Measurements from ENCODE around the gene NOC3L.
A peak's percentile ranks its signal among the peaks of the same experiment; 100 is the strongest.
"Not testable (repeated sequence)": the region's sequence is repeated elsewhere in the genome, so short reads cannot be mapped to it uniquely, and the experiment has no call there.

The NOC3L gene

DNA sequence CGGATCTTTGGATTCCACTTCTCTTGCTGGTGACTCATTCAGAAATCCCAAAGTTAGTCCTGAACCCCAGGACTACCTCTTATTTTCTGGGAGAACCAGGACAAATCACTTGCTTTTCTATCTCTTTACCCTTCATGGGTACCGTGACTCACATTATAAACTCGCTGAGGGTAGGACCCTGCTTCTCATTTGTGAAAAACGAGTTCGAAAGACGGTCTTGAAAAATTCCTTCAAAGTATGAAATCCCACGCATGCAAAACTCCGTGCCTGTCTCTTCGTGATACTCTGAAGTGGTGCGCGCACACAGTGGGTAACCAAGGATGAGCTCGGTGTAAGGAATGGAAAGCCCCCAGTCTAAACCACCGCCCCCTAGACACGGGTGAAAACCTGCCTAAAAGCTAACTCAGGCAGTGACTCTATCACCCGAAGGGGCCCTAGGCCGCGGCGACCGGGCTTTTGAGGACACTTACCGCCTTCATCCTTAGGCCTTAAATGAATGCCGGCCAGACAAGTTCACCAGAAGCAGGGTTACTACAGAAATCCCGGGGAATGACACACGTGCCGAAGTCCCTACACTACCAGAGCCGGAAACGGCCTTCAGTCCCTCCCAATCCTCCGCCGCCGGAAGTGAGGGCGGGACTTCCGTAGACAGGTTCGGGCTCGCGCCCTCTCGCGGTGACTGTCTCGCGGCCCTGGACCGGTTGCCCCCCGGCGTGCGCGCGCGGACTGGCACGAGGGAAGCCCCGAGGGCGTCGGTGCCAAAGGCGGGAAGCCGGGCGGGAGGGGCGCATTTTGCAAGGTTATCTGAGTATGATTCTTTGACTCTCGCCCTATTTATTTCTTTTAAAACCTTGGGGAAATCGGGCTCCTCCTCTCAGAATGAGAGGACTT lies at the start of gene NOC3L:
TSS of gene NOC3L (minus strand) at position 580 of the 891 bp plus-strand sequence. CDS start at position 479, 101 bp downstream.
- DNase-seq: peak; percentile 98
- in situ Hi-C loops (cut with HindIII; ENCODE audit: low pct_ligation_motif_present, low pct_unique_long_range_greater_than_20kb, low sequenced_read_pairs): no loop called here

- DNase-seq: no peak
- in situ Hi-C loops (cut with HindIII; ENCODE audit: low pct_ligation_motif_present, low pct_unique_long_range_greater_than_20kb, low sequenced_read_pairs): no loop called here
Measured at GRCh38 chr10:94412449-94412848, 49.7 kb upstream of the NOC3L start.

DNA sequence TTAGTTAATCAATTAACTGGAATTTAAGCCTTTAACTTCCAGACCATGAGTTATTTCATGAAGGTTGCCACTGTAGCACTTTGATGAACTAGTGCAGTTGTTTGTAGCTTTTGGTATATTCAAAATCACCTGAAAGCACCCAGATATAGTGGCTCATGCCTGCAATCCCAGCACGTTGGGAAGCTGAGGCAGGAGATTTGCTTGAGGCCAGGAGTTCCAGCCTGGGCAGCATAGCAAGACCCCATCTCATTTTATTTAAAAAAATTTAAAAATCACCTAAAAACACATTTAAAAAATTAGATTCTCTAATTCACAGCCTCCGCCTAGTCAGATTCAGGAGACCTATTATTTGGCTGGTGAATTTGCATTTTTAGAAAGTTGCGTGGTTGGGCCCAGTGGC lies 48.6 kb upstream of the NOC3L start:
- no peak for DNase-seq
- in situ Hi-C loops (cut with HindIII; ENCODE audit: low pct_ligation_motif_present, low pct_unique_long_range_greater_than_20kb, low sequenced_read_pairs): no loop called here

- no peak for DNase-seq
- in situ Hi-C loops (cut with HindIII; ENCODE audit: low pct_ligation_motif_present, low pct_unique_long_range_greater_than_20kb, low sequenced_read_pairs): no loop called here
Measured at GRCh38 chr10:94409021-94409657, 46.4 kb upstream of the NOC3L start.

GRCh38 chr10:94407668-94408067 lies 44.9 kb upstream of the NOC3L start:
- DNase-seq: no peak
- in situ Hi-C loops (cut with HindIII; ENCODE audit: low pct_ligation_motif_present, low pct_unique_long_range_greater_than_20kb, low sequenced_read_pairs): no loop called here

DNA sequence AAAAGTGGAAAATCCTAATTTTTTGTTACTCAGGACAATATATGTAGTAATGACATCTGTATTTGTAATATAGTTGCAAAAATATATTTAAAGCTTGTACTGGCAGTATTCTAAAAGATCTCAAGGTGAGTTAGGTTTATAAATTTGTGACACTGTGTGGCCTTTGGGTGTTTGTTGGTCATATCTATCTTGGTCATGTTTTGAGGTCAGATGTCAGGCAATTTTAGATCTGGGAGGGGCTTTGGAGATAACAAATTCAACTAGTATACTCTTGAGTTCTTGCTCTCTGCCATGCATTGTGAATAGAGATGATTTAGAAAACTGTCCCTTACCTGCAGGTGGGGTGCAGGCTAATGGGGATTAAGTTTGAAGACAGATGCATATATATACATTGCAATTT lies 42.7 kb upstream of the NOC3L start:
- in situ Hi-C loops (cut with HindIII; ENCODE audit: low pct_ligation_motif_present, low pct_unique_long_range_greater_than_20kb, low sequenced_read_pairs): no loop called here
- DNase-seq: no peak

DNA sequence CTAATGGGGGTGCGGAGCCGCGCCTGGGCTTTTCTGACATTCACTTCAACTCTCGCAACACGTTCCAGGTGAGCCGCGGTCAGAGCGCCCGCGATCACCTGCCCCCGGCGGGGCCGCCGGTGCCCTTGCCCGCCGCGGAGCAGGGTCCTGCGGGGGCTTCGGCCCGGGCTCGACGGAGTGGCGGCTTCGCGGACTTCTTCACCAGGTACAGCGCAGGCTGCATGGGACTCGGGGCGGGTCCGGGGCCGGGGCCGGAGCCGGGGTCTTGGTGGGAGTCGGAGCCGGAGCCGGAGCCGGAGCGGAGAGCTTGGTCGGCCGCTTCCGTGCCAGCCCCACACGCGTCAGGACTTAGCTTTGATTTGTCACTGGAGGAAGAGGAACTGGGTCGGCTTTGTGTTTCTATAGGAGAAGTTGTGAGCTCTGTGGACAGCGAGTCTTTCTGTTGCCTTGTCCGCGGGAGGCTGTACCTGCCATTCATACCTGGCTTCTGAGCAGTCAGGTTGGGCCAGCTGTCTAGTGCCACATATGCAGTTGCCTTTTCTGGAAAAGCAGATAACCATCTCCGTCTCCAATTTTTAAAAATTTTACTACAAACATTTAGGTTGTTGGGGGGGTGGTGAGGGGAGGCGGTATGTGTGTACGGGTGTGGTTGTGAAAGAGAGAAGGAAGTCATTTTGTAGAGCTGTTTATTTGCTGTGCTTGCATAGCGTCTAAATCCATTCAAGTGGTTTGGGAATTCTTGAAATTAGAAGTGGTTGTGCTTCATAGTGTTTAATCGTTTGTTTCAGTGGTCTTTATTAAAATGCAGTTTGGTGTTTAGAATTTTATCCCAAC lies 40.9 kb upstream of the NOC3L start:
- peak; percentile 83 for DNase-seq
- in situ Hi-C loops (cut with HindIII; ENCODE audit: low pct_ligation_motif_present, low pct_unique_long_range_greater_than_20kb, low sequenced_read_pairs): no loop called here

- peak; percentile 46 for DNase-seq
- in situ Hi-C loops (cut with HindIII; ENCODE audit: low pct_ligation_motif_present, low pct_unique_long_range_greater_than_20kb, low sequenced_read_pairs): no loop called here
Measured at GRCh38 chr10:94402843-94403379, 40.2 kb upstream of the NOC3L start.

DNA sequence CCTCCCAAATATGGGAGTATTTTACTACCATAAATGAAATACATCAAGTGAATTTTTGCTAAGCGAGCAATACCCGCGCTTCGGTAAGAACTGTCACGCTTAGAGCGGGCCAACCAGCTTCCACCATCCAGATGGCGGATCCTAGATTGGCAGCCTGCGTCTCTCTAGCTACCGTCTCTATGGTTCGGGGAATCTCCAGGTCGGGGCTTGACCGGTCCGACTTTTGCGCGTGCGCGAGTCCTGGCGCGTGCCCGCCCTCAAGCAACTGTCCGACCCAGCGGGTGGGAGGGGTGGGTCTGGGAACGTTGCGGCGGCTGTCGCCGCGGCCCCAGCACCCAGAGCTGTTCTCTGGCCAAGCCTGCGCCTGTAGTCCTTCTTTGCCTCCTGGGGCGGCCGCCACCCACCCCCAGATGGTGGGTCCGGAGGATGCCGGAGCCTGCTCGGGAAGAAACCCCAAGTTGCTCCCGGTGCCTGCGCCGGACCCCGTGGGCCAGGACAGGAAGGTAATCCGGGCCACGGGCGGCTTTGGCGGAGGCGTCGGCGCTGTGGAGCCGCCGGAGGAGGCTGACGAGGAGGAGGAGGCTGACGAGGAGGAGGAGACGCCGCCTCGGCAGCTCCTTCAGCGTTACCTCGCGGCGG lies 39.6 kb upstream of the NOC3L start, which contains the start of gene TBC1D12:
TSS of gene TBC1D12 (plus strand) at position 338 of the 639 bp plus-strand sequence. CDS start at position 411, 73 bp downstream.
- DNase-seq: peak; percentile 99
- in situ Hi-C loops (cut with HindIII; ENCODE audit: low pct_ligation_motif_present, low pct_unique_long_range_greater_than_20kb, low sequenced_read_pairs): no loop called here

DNA sequence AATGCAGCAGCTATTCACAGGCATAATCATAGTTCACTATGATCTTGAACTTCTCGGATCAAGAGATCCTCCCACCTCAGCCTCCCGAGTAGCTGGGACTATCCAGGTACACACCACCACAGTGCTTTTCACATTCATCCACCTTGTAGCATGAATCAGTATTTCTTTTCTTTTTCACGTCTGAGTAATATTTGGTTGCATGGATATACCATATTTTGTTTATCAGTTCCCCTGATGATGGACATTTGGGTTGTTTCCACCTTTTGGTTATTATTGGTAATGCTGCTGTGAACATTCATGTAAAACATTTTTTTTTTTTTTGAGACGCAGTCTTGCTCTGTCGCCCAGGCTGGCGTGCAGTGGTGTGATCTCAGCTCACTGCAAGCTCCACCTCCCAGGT lies 36.0 kb upstream of the NOC3L start:
- DNase-seq: no peak
- in situ Hi-C loops (cut with HindIII; ENCODE audit: low pct_ligation_motif_present, low pct_unique_long_range_greater_than_20kb, low sequenced_read_pairs): no loop called here

DNA sequence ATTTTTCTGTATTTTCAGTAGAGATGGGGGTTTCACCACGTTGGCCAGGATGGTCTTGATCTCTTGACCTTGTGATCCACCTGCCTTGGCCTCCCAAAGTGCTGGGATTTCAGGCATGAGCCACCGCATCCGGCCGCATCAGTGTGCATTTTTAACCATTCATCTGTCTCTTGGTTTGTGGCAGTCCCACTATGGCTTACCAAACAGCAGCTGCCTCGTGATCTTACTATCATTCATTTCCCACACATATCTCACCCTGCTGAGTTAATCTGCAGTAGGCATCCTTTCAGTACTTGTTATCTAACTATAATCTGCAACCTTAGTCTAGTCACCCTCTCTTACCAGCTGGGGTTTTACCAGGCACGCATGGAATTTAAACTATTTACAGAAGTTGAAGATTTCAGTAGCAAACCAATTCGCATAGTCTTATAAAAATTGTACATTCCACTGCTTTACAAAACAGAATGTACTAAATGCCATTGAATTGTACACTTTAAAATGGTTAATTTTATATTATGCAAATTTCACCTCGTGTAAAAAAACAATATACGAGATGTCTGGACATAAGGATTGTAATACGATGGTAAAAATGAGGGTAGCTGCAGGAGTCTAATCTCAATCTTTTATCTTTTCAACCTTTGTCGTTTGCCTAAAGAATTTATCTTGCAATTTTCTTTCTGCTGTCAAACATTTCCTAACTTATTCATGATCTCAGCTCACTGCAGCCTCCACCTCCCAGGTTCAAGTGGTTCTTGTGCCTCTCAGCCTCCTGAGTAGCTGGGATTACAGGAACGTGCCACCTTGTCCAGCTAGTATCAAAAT lies 35.0 kb upstream of the NOC3L start:
- peak; percentile 79 for DNase-seq
- in situ Hi-C loops (cut with HindIII; ENCODE audit: low pct_ligation_motif_present, low pct_unique_long_range_greater_than_20kb, low sequenced_read_pairs): no loop called here

GRCh38 chr10:94392117-94392516 lies 29.4 kb upstream of the NOC3L start:
- in situ Hi-C loops (cut with HindIII; ENCODE audit: low pct_ligation_motif_present, low pct_unique_long_range_greater_than_20kb, low sequenced_read_pairs); DNase-seq: not testable (repeated sequence)

DNA sequence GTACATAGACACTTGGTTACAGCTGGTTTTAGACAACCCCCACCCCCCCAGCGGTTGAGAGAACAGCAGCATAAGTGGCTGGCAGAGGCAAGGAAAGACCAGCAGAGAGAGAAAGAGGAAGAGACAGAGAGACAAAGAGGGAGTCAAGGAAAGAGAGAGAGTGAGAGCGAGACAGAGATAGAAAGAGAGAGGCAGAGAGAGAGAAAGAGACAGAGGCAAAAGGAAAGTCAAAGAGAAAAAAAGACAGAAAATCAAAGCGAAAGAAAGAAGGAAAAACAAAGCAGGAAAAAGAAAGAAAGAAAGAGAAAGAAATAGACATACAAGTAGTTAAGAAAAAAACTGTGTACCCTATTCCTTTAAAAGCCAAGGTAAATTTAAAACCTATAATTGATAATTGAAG lies 23.0 kb upstream of the NOC3L start:
- DNase-seq; in situ Hi-C loops (cut with HindIII; ENCODE audit: low pct_ligation_motif_present, low pct_unique_long_range_greater_than_20kb, low sequenced_read_pairs): not testable (repeated sequence)

GRCh38 chr10:94383530-94383929 lies 20.8 kb upstream of the NOC3L start:
- no peak for DNase-seq

GRCh38 chr10:94376865-94377264 lies 14.1 kb upstream of the NOC3L start:
- in situ Hi-C loops (cut with HindIII; ENCODE audit: low pct_ligation_motif_present, low pct_unique_long_range_greater_than_20kb, low sequenced_read_pairs): no loop called here

More at GRCh38 chr10:94383530-94383929, 20.8 kb upstream of the NOC3L start:
- in situ Hi-C loops (cut with HindIII; ENCODE audit: low pct_ligation_motif_present, low pct_unique_long_range_greater_than_20kb, low sequenced_read_pairs): no loop called here

DNA sequence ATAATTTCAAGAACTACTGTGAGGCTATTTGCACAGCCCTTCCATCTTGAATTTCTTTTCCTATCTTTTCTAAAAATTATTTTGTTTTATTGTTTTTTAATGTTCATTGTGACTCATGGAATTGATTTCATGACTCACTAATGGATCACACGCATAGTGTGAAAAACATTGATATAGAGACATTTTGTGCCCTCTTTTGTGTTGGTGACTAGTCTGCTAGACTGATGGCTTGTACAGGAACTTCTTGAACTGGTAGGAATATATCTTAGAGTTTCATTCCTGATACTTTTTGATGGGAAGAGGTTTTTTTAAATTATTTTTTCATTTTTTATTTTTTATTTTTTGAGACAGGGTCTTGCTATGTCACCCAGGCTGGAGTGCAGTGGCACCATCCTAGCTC lies 12.6 kb upstream of the NOC3L start:
- in situ Hi-C loops (cut with HindIII; ENCODE audit: low pct_ligation_motif_present, low pct_unique_long_range_greater_than_20kb, low sequenced_read_pairs): no loop called here
- DNase-seq: no peak

More at GRCh38 chr10:94376865-94377264, 14.1 kb upstream of the NOC3L start:
- no peak for DNase-seq

GRCh38 chr10:94370501-94370900 lies 7.8 kb upstream of the NOC3L start:
- DNase-seq: no peak
- in situ Hi-C loops (cut with HindIII; ENCODE audit: low pct_ligation_motif_present, low pct_unique_long_range_greater_than_20kb, low sequenced_read_pairs): no loop called here

Measured in ACHN (cell line).